ENCODE data around the gene HNRNPF.
"Not testable (repeated sequence)": the region's sequence is repeated elsewhere in the genome, so short reads cannot be mapped to it uniquely, and the experiment has no call there.

Gene HNRNPF

DNA sequence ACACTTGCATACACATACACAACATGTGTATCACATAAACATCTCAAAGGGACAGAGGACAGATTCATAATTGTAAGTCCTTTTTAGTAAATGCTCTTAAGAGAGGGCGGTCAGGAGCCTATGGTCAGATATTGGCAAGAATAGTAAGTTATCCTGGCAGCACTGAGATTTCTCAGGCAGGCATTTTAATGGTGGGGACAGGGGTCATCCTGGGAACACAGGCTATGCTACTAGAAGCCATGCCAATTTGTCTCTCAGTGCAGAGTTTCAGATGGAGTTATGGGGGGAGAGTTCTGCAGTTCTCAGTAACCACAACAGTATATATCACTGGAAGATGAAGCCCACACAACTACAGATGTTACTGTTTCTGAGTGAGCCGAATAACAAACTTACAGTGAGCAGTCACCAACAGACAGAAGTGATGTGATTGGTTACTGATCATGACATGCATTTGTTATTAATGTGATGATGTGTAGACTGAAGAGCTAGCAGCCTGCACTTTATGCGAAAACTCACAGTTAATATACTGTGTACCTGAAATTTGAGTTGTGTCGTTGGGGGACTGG lies 44.4 kb upstream of the HNRNPF start:
- DNase-seq = no peak
- TF ChIP-seq EZH2 (optimal IDR thresholded peaks at IDR 0.05; ENCODE audit: low read depth, low read length) = no peak
- TF ChIP-seq EZH2phosphoT487 (IDR thresholded peaks at IDR 0.05; ENCODE audit: low read length) = no peak
- no peak for TF ChIP-seq CTCF (IDR thresholded peaks at IDR 0.05; ENCODE audit: low read length)
- peaks cover 30% of the 10 kb centered on the region for H3K4me1 ChIP-seq (ENCODE audit: low read length)
- peak overlapping the region; percentile 84 for H3K4me2 ChIP-seq (ENCODE audit: low read depth, low read length)
- H3K9me2 ChIP-seq (replicated peaks; ENCODE audit: insufficient read depth, low read length) = no peaks in the 10 kb centered on the region
- H3K27me3 ChIP-seq (replicated peaks; ENCODE audit: insufficient read depth, low read length) = no peaks in the 10 kb centered on the region
- H3K36me3 ChIP-seq (replicated peaks; ENCODE audit: insufficient read depth, low read length) = no peaks in the 10 kb centered on the region
- peaks cover 40% of the 10 kb centered on the region for H3F3A ChIP-seq (ENCODE audit: insufficient read depth, low read length)
- H3K4me3 ChIP-seq (ENCODE audit: low read length) = no peak overlapping the region
- H3K27ac ChIP-seq (ENCODE audit: low read length) = peak overlapping the region; percentile 97
- peaks cover 13% of the 10 kb centered on the region for H3K79me2 ChIP-seq (ENCODE audit: low read length)
- H3K9ac ChIP-seq (ENCODE audit: low read length) = peak overlapping the region; percentile 67; the same call in 1 of the 2 replicates
- H4K20me1 ChIP-seq (ENCODE audit: insufficient read depth, low read length) = no peaks in the 10 kb centered on the region
- no peak overlapping the region for H2AFZ ChIP-seq (ENCODE audit: low read length)
- H3K9me3 ChIP-seq (replicated peaks; ENCODE audit: insufficient read depth, low read length) = no peaks in the 10 kb centered on the region

GRCh38 chr10:43452356-43452914 lies 43.4 kb upstream of the HNRNPF start:
- Histone ChIP-seq H3K4me1 (ENCODE audit: low read length) (peaks cover 30% of the 10 kb centered on the region), H3K4me3 (ENCODE audit: low read length) (peak overlapping the region; percentile 23; the same call in 1 of the 2 replicates), H3K9ac (ENCODE audit: low read length) (peak overlapping the region; percentile 67), H3K9me2 (replicated peaks; ENCODE audit: insufficient read depth, low read length) (no peaks in the 10 kb centered on the region), H3F3A (ENCODE audit: insufficient read depth, low read length) (peaks cover 40% of the 10 kb centered on the region), H3K27me3 (replicated peaks; ENCODE audit: insufficient read depth, low read length) (no peaks in the 10 kb centered on the region), H4K20me1 (ENCODE audit: insufficient read depth, low read length) (no peaks in the 10 kb centered on the region), H3K9me3 (replicated peaks; ENCODE audit: insufficient read depth, low read length) (no peaks in the 10 kb centered on the region), H3K27ac (ENCODE audit: low read length) (peak overlapping the region; percentile 97), H3K4me2 (ENCODE audit: low read depth, low read length) (peak overlapping the region; percentile 84), H2AFZ (ENCODE audit: low read length) (0 out of 2 replicates have a peak overlapping the region, but pooled peaks have one; percentile 16), H3K79me2 (ENCODE audit: low read length) (peaks cover 13% of the 10 kb centered on the region), H3K36me3 (replicated peaks; ENCODE audit: insufficient read depth, low read length) (no peaks in the 10 kb centered on the region)
- TF ChIP-seq CTCF (IDR thresholded peaks at IDR 0.05; ENCODE audit: low read length) = no peak
- TF ChIP-seq EZH2phosphoT487 (IDR thresholded peaks at IDR 0.05; ENCODE audit: low read length) = no peak
- no peak for TF ChIP-seq EZH2 (optimal IDR thresholded peaks at IDR 0.05; ENCODE audit: low read depth, low read length)
- DNase-seq = peak; percentile 14

DNA sequence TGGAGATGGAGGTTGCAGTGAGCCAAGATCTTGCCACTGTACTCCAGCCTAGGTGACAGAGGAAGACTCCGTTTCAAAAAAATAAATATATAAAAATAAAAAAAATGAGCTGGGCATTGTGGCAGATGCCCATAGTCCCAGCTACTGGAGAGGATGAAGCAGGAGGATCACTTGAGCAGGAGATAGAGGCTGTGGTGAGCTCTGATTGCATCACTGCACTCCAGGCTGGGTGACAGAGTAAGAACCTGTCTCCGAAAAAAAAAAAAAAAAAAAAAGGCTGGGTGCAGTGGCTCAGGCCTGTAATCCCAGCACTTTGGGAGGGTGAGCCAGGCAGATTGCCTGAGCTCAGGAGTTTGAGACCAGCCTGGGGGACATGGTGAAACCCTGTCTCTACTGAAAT lies 39.8 kb upstream of the HNRNPF start:
- Histone ChIP-seq H3K4me3 (ENCODE audit: low read length) (no peak overlapping the region), H3K4me2 (ENCODE audit: low read depth, low read length) (no peak overlapping the region), H4K20me1 (ENCODE audit: insufficient read depth, low read length) (no peaks in the 10 kb centered on the region), H3K9me2 (replicated peaks; ENCODE audit: insufficient read depth, low read length) (no peaks in the 10 kb centered on the region), H3K27me3 (replicated peaks; ENCODE audit: insufficient read depth, low read length) (no peaks in the 10 kb centered on the region), H2AFZ (ENCODE audit: low read length) (no peak overlapping the region), H3K27ac (ENCODE audit: low read length) (no peak overlapping the region), H3K4me1 (ENCODE audit: low read length) (peaks cover 23% of the 10 kb centered on the region), H3K36me3 (replicated peaks; ENCODE audit: insufficient read depth, low read length) (no peaks in the 10 kb centered on the region), H3K9ac (ENCODE audit: low read length) (no peak overlapping the region), H3F3A (ENCODE audit: insufficient read depth, low read length) (peaks cover 32% of the 10 kb centered on the region), H3K79me2 (ENCODE audit: low read length) (peaks cover 12% of the 10 kb centered on the region), H3K9me3 (replicated peaks; ENCODE audit: insufficient read depth, low read length) (no peaks in the 10 kb centered on the region)
- no peak for TF ChIP-seq EZH2phosphoT487 (IDR thresholded peaks at IDR 0.05; ENCODE audit: low read length)
- TF ChIP-seq CTCF (IDR thresholded peaks at IDR 0.05; ENCODE audit: low read length) = no peak
- TF ChIP-seq EZH2 (optimal IDR thresholded peaks at IDR 0.05; ENCODE audit: low read depth, low read length) = no peak
- DNase-seq = no peak

- not testable (repeated sequence) for H3F3A ChIP-seq (ENCODE audit: insufficient read depth, low read length); H2AFZ ChIP-seq (ENCODE audit: low read length); H3K4me3 ChIP-seq (ENCODE audit: low read length); H3K36me3 ChIP-seq (replicated peaks; ENCODE audit: insufficient read depth, low read length); H4K20me1 ChIP-seq (ENCODE audit: insufficient read depth, low read length); DNase-seq; H3K9ac ChIP-seq (ENCODE audit: low read length); H3K9me3 ChIP-seq (replicated peaks; ENCODE audit: insufficient read depth, low read length); H3K9me2 ChIP-seq (replicated peaks; ENCODE audit: insufficient read depth, low read length); H3K27me3 ChIP-seq (replicated peaks; ENCODE audit: insufficient read depth, low read length); H3K27ac ChIP-seq (ENCODE audit: low read length); H3K4me2 ChIP-seq (ENCODE audit: low read depth, low read length); H3K4me1 ChIP-seq (ENCODE audit: low read length)
- H3K79me2 ChIP-seq (ENCODE audit: low read length) = peaks cover 11% of the 10 kb centered on the region; the same call in 1 of the 2 replicates
Observed at GRCh38 chr10:43446219-43447017, 37.4 kb upstream of the HNRNPF start.
